Smooth muscle cell (in vitro differentiated cells): ENCODE results near the gene TRIP4. TPM values are rescaled to one million over a fixed set of nuclear protein-coding genes. Genes with fewer than 3 reads are reported as not detected.

ENCODE experiments used
- DNase-seq: peaks from one replicate; lab custom pipeline; 2025; ENCODE audit not compliant: unreplicated experiment; lab: John Stamatoyannopoulos, UW
- H2AFZ ChIP-seq: fragments of 200-600 bp; sonication (generic); 2 replicates; pipeline ENCODE4 v1.6.0; 2016; ENCODE audit warnings: antibody characterized with exemption, low read depth, mild to moderate bottlenecking
- H3F3A ChIP-seq: fragments of 200-600 bp; sonication (generic); 2 replicates; pipeline ENCODE4 v1.6.0; 2017; ENCODE audit warnings: antibody characterized with exemption, low read depth
- H3K27ac ChIP-seq: fragments of 200-600 bp; sonication (generic); 2 replicates; pipeline ENCODE4 v1.5.1; 2016; ENCODE audit warnings: low read depth, mild to moderate bottlenecking
- H3K27me3 ChIP-seq: fragments of 200-600 bp; sonication (generic); 2 replicates; pipeline ENCODE4 v1.6.1; 2016; ENCODE audit warnings: low read depth, mild to moderate bottlenecking
- H3K36me3 ChIP-seq: fragments of 200-600 bp; sonication (generic); 2 replicates; pipeline ENCODE4 v1.5.1; 2016; ENCODE audit warnings: low read depth
- H3K4me1 ChIP-seq: fragments of 200-600 bp; sonication (generic); 2 replicates; pipeline ENCODE4 v1.5.1; 2016; ENCODE audit warnings: low read depth
- H3K4me2 ChIP-seq: fragments of 200-600 bp; sonication (generic); 2 replicates; pipeline ENCODE4 v1.6.0; 2016; ENCODE audit warnings: mild to moderate bottlenecking
- H3K4me3 ChIP-seq: fragments of 200-600 bp; sonication (generic); 2 replicates; pipeline ENCODE4 v1.5.1; 2016; ENCODE audit warnings: mild to moderate bottlenecking
- H3K79me2 ChIP-seq: fragments of 200-600 bp; sonication (generic); 2 replicates; pipeline ENCODE4 v1.6.0; 2016; ENCODE audit warnings: low read depth, mild to moderate bottlenecking
- H3K9ac ChIP-seq: fragments of 200-600 bp; sonication (generic); 2 replicates; pipeline ENCODE4 v1.6.0; 2016; ENCODE audit warnings: low read depth
- H3K9me3 ChIP-seq: fragments of 200-600 bp; sonication (generic); replicated peaks from 2 replicates; pipeline ENCODE4 v1.5.1; 2016; ENCODE audit warnings: low read depth
- H4K20me1 ChIP-seq: fragments of 200-600 bp; sonication (generic); 2 replicates; pipeline ENCODE4 v1.6.0; 2016; ENCODE audit warnings: low read depth
- WGBS: methylation state at CpG from one replicate; pipeline ENCODE4 v1.1.7; 2016; ENCODE audit warnings: low lambda C conversion rate; 5-methylcytosine and 5-hydroxymethylcytosine counted together
- polyA plus RNA-seq: library from polyadenylated mRNA; unstranded; fragments of >200 nt; fragmentation: Nextera tagmentation; extraction: Ambion mirVana; gene quantifications from 2 replicates; pipeline ENCODE4 v1.2.1, GENCODE V29; 2016
- total RNA-seq: library from RNA; depleted of rRNA; stranded (reverse); fragments of >200 nt; gene quantifications from 2 replicates; pipeline ENCODE4 v1.2.3, GENCODE V29; 2014
- TF ChIP-seq, protein P1 (sequence below): fragments of 200-600 bp; sonication (generic); IDR thresholded peaks from 2 replicates; pipeline ENCODE4 v1.5.1; 2017; ENCODE audit warnings: borderline replicate concordance, mild to moderate bottlenecking, antibody characterized with exemption; ENCODE audit not compliant: insufficient read depth, poor library complexity, severe bottlenecking

Gene TRIP4
- total and polyA plus RNA-seq, 2 experiments from 2014 or later: 15.0 to 22.4 TPM

DNA sequence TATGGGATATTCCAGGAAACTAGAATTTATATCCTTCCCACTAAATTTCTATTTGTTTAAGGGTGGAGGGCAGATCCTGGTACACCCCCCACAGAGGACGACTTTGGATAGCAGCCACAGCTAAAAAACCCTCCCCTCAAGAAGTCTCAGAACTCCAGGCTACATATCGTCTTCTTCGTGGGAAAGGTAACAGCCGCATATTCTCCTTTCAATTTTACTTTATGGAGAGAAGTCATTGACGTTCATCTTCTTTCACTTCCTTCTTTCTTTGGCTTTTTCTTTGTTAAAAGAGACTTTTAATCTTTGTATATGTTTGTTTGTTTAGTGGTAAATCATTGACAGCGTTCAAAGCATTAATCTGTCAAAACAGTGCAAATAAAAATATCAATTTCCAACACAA is 36.3 kb downstream of the TRIP4 start:
- Histone ChIP-seq H3F3A (no peaks in the 10 kb centered on the region), H2AFZ (no peak overlapping the region), H3K4me3 (no peak overlapping the region), H3K9me3 (no peaks in the 10 kb centered on the region), H3K27ac (no peak overlapping the region), H3K79me2 (no peaks in the 10 kb centered on the region), H3K27me3 (no peaks in the 10 kb centered on the region), H3K9ac (no peak overlapping the region), H4K20me1 (peaks cover 4% of the 10 kb centered on the region), H3K36me3 (peaks cover 26% of the 10 kb centered on the region), H3K4me1 (no peaks in the 10 kb centered on the region), H3K4me2 (no peak overlapping the region)
- TF ChIP-seq, protein P1, sequence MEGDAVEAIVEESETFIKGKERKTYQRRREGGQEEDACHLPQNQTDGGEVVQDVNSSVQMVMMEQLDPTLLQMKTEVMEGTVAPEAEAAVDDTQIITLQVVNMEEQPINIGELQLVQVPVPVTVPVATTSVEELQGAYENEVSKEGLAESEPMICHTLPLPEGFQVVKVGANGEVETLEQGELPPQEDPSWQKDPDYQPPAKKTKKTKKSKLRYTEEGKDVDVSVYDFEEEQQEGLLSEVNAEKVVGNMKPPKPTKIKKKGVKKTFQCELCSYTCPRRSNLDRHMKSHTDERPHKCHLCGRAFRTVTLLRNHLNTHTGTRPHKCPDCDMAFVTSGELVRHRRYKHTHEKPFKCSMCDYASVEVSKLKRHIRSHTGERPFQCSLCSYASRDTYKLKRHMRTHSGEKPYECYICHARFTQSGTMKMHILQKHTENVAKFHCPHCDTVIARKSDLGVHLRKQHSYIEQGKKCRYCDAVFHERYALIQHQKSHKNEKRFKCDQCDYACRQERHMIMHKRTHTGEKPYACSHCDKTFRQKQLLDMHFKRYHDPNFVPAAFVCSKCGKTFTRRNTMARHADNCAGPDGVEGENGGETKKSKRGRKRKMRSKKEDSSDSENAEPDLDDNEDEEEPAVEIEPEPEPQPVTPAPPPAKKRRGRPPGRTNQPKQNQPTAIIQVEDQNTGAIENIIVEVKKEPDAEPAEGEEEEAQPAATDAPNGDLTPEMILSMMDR: no peak
- no peak for DNase-seq
- 96% methylated on average over 6 of the region's 6 CpGs for WGBS

DNA sequence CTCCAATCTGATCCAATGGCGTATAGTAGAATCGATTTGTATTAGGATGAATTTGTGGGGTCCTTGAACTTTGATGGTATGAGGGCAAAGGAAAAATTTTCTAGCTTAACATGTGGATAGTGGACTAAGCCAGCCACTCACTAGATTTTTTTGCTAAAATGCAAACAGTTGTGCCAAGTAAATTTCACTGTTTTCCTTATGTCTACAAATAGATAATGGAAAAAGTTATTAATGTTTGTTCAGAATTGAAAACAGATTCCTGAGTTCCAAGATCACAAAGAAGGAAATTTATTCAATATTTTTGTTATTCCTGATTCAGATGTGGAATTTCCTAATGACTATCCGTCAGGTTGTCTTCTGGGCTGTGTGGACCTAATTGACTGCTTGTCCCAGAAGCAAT is 37.6 kb downstream of the TRIP4 start:
- Histone ChIP-seq H3K4me1 (peaks cover 6% of the 10 kb centered on the region), H3K79me2 (no peaks in the 10 kb centered on the region), H3K36me3 (peaks cover 24% of the 10 kb centered on the region), H2AFZ (no peak overlapping the region), H4K20me1 (peaks cover 15% of the 10 kb centered on the region), H3F3A (peaks cover 10% of the 10 kb centered on the region), H3K9ac (no peak overlapping the region), H3K9me3 (no peaks in the 10 kb centered on the region), H3K27me3 (no peaks in the 10 kb centered on the region), H3K27ac (no peak overlapping the region), H3K4me2 (no peak overlapping the region), H3K4me3 (no peak overlapping the region)
- TF ChIP-seq, protein P1: no peak
- DNase-seq: no peak
- 97% methylated on average over 3 of the region's 3 CpGs for WGBS

DNA sequence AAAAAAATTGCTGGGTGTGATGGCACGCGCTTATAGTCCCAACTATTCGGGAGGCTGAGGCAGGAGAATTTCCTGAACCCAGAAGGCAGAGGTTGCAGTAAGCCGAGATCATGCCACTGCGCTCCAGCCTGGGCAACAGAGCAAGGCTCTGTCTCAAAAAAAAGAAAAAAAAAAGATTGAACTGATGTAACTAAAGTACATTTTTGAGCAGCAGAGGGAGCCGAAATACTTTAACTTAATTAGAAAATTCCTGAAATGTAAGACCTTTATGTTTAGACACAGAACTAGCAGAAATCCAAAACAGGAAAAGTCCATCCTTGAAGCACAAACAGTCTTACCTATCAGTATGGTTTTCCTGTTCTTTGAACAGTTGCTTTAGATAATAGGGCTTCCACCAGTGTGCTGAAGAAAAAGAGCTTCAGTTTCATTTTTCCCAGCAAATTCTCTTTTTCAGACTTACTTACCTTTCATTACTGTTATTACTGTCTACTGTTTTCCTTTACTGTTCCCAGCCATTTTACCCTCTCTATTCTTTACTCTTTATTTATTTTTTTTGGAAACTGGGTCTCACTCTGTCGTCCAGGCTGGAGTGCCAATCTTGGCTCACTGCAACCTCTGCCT is 39.3 kb downstream of the TRIP4 start:
- Histone ChIP-seq H3K27me3 (no peaks in the 10 kb centered on the region), H2AFZ (no peak overlapping the region), H3K9me3 (no peaks in the 10 kb centered on the region), H3K9ac (no peak overlapping the region), H3K79me2 (no peaks in the 10 kb centered on the region), H3K4me3 (no peak overlapping the region), H3F3A (peaks cover 10% of the 10 kb centered on the region), H3K4me2 (no peak overlapping the region), H4K20me1 (peaks cover 20% of the 10 kb centered on the region), H3K36me3 (peaks cover 24% of the 10 kb centered on the region), H3K27ac (no peak overlapping the region), H3K4me1 (peaks cover 11% of the 10 kb centered on the region)
- no peak for DNase-seq
- WGBS: 97% methylated on average over 7 of the region's 7 CpGs
- TF ChIP-seq, protein P1: peak; percentile 36

DNA sequence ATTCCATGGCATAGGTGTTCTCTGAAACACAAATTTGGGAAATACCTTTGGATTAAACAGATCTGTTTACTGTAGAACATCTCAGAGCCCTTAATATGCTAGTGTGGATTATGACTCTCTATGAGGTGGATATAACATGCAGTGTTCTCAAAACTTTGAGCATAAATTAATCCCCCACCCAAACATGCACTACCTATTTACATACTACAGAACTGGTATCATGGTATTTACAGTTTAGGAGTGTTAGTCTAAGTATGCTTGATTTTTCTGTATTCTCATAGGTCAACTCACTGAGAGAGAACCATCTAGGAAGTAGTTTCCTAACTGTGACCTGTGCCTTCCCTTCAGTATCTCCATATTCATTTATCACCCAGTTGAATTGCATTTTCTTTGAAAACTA is 41.8 kb downstream of the TRIP4 start:
- Histone ChIP-seq H3K4me3 (no peak overlapping the region), H3K27me3 (no peaks in the 10 kb centered on the region), H3K9ac (no peak overlapping the region), H3K9me3 (no peaks in the 10 kb centered on the region), H3K36me3 (peaks cover 13% of the 10 kb centered on the region), H3K79me2 (no peaks in the 10 kb centered on the region), H3K4me1 (peaks cover 11% of the 10 kb centered on the region), H4K20me1 (peaks cover 20% of the 10 kb centered on the region), H3F3A (peaks cover 10% of the 10 kb centered on the region), H3K27ac (peak overlapping the region; percentile 53), H3K4me2 (peak overlapping the region; percentile 12), H2AFZ (no peak overlapping the region)
- no peak for DNase-seq
- TF ChIP-seq, protein P1: no peak
